Neutrophil (primary cell): Measurements from ENCODE around the gene FABP7.

ENCODE experiments used
- H3K27ac ChIP-seq: fragments of 200-600 bp; sonication (generic); 2 replicates; pipeline ENCODE4 v1.5.1; 2016; ENCODE audit warnings: mild to moderate bottlenecking, moderate library complexity
- H3K27me3 ChIP-seq: fragments of 200-600 bp; sonication (generic); 2 replicates; pipeline ENCODE4 v1.6.0; 2016; ENCODE audit warnings: mild to moderate bottlenecking
- H3K36me3 ChIP-seq: fragments of 200-600 bp; sonication (generic); 2 replicates; pipeline ENCODE4 v1.5.1; 2017
- H3K4me1 ChIP-seq, 2 experiments: fragments of 200-600 bp in 1 of 2; sonication (generic) in 1 of 2; 1 replicate in 1 of 2; 2 replicates in 1 of 2; pipeline versions ENCODE4 v1.5.1 to v1.6.1; 2013 to 2016; ENCODE audit warnings: low read depth in 1 of 2, low read length in 1 of 2, mild to moderate bottlenecking in 1 of 2, moderate library complexity in 1 of 2; ENCODE audit not compliant: control insufficient read depth in 1 of 2, insufficient read depth in 1 of 2
- H3K4me3 ChIP-seq, 2 experiments: fragments of 200-600 bp in 1 of 2; sonication (generic) in 1 of 2; 1 replicate in 1 of 2; 2 replicates in 1 of 2; pipeline ENCODE4 v1.5.1; 2013 to 2016; ENCODE audit warnings: low read depth in 1 of 2, low read length in 1 of 2, mild to moderate bottlenecking in 1 of 2, moderate library complexity in 1 of 2
- H3K9me3 ChIP-seq: fragments of 200-600 bp; sonication (generic); 2 replicates; pipeline ENCODE4 v1.5.1; 2016
- TF ChIP-seq, protein P1 (sequence below): fragments of 200-600 bp; sonication (generic); IDR thresholded peaks from 2 replicates; pipeline ENCODE4 v1.5.1; 2016; ENCODE audit warnings: antibody characterized with exemption

The FABP7 gene

GRCh38 chr6:122825163-122825562 is 45.6 kb downstream of the FABP7 start:
- no peak overlapping the region for H3K27ac ChIP-seq
- TF ChIP-seq, protein P1, sequence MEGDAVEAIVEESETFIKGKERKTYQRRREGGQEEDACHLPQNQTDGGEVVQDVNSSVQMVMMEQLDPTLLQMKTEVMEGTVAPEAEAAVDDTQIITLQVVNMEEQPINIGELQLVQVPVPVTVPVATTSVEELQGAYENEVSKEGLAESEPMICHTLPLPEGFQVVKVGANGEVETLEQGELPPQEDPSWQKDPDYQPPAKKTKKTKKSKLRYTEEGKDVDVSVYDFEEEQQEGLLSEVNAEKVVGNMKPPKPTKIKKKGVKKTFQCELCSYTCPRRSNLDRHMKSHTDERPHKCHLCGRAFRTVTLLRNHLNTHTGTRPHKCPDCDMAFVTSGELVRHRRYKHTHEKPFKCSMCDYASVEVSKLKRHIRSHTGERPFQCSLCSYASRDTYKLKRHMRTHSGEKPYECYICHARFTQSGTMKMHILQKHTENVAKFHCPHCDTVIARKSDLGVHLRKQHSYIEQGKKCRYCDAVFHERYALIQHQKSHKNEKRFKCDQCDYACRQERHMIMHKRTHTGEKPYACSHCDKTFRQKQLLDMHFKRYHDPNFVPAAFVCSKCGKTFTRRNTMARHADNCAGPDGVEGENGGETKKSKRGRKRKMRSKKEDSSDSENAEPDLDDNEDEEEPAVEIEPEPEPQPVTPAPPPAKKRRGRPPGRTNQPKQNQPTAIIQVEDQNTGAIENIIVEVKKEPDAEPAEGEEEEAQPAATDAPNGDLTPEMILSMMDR, result no peak

DNA sequence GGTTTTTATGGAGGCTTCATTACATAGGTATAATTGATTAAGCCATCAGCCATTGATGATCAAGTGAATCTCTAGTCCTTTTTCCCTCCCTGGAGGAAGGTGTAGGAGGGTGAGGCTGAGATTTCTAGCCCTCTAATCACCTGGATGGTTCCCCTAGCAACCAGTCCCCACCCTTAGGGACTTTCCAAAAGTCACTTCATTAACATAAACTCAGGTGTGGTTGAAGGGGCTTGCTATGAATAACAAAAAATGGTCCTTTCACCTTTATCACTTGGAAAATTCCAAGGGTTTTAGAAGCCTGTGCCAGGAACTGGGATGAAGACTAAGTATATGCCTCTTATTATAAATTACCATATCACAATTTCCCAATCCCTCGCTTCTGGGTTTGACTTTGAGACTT is 49.9 kb downstream of the FABP7 start:
- no peaks in the 10 kb centered on the region for H3K9me3 ChIP-seq
- TF ChIP-seq, protein P1, result no peak
- H3K27ac ChIP-seq, result no peak overlapping the region
- no peak overlapping the region for H3K4me3 ChIP-seq
- H3K36me3 ChIP-seq, result no peaks in the 10 kb centered on the region
- peaks cover 46% of the 10 kb centered on the region for H3K27me3 ChIP-seq
- no peaks in the 10 kb centered on the region for H3K4me1 ChIP-seq

More at GRCh38 chr6:122825163-122825562, 45.6 kb downstream of the FABP7 start:
- Histone ChIP-seq H3K4me3 (no peak overlapping the region), H3K4me1 (no peaks in the 10 kb centered on the region), H3K36me3 (no peaks in the 10 kb centered on the region), H3K27me3 (peaks cover 32% of the 10 kb centered on the region), H3K9me3 (no peaks in the 10 kb centered on the region)

DNA sequence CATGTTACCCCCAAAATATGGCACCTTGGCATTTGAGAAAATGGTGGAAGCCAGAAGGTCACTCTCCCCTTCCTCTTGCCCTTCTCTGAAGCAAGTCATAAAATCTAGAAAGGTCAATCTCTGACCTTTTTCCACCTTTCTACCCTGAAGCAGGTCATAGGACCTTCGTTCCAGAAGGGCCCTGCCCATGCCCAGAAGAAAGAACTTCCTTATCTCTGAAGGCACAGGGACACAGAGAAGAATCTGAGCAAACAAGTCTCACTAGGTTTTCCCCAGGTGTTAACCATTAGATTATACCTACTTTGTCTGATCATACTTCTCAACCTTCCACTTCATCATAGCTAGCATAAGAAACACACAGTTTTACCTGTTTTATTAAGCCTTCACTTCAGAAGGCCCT is 52.0 kb downstream of the FABP7 start:
- peaks cover 52% of the 10 kb centered on the region for H3K27me3 ChIP-seq
- H3K9me3 ChIP-seq, result no peaks in the 10 kb centered on the region
- H3K4me1 ChIP-seq, result no peaks in the 10 kb centered on the region
- no peaks in the 10 kb centered on the region for H3K36me3 ChIP-seq
- no peak overlapping the region for H3K4me3 ChIP-seq
- TF ChIP-seq, protein P1, result no peak
- H3K27ac ChIP-seq, result no peak overlapping the region

DNA sequence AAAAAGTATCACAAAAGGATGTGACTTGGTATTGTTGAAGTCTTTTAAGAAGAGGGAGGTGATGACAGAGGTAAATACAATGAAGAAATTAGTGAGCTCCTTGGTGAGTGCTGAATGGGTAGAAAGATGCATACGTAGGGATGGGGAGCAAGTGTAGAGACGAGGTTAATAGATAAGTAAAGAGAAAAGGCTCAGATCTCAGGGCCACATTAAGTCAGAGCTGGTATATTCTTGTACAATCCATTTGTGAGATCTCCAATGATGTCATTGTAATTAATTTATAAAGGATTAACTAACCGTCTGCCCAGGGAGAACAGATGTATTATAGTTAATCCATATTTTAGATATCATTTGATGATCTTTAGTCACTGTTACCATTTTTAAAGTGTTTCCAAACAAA is 52.9 kb downstream of the FABP7 start:
- Histone ChIP-seq H3K27me3 (peaks cover 52% of the 10 kb centered on the region), H3K27ac (no peak overlapping the region), H3K4me3 (no peak overlapping the region), H3K9me3 (no peaks in the 10 kb centered on the region), H3K36me3 (no peaks in the 10 kb centered on the region), H3K4me1 (no peaks in the 10 kb centered on the region)
- TF ChIP-seq, protein P1, result no peak

- TF ChIP-seq, protein P1, result no peak
- no peak overlapping the region for H3K4me3 ChIP-seq
- no peak overlapping the region for H3K27ac ChIP-seq
These were observed 53.5 kb downstream of the FABP7 start for GRCh38 chr6:122833021-122833491.

More at GRCh38 chr6:122833021-122833491, 53.5 kb downstream of the FABP7 start:
- Histone ChIP-seq H3K4me1 (no peaks in the 10 kb centered on the region), H3K36me3 (no peaks in the 10 kb centered on the region), H3K9me3 (no peaks in the 10 kb centered on the region), H3K27me3 (peaks cover 52% of the 10 kb centered on the region)
